GM19099 (cell line): ENCODE results near the gene IER2.
A peak's percentile ranks its signal among the peaks of the same experiment; 100 is the strongest.

ENCODE experiments used
- POLR2A ChIP-seq: IDR thresholded peaks from 3 replicates; pipeline ENCODE4 v1.6.1; 2011; ENCODE audit warnings: low read depth; ENCODE audit not compliant: insufficient read length; ENCODE audit errors: extremely low read depth

The IER2 gene

DNA sequence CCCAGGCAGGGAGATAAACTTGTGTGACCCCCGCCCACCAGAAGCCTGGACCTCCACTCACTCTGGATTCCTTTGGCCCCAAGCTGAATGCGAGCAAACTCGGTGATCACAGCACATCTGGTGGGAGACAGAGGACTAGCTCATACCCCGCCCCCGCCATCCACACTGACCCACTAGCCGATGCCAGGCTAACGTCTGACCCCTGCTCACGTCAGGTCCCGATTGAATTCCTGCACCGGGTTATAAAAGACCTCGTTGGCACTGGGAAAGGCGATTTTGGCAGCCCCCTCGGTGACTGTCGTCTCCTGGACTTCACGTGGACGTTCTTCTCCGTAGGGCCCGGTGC, 34.3 kb upstream of the IER2 start:
- TF ChIP-seq POLR2A: no peak

DNA sequence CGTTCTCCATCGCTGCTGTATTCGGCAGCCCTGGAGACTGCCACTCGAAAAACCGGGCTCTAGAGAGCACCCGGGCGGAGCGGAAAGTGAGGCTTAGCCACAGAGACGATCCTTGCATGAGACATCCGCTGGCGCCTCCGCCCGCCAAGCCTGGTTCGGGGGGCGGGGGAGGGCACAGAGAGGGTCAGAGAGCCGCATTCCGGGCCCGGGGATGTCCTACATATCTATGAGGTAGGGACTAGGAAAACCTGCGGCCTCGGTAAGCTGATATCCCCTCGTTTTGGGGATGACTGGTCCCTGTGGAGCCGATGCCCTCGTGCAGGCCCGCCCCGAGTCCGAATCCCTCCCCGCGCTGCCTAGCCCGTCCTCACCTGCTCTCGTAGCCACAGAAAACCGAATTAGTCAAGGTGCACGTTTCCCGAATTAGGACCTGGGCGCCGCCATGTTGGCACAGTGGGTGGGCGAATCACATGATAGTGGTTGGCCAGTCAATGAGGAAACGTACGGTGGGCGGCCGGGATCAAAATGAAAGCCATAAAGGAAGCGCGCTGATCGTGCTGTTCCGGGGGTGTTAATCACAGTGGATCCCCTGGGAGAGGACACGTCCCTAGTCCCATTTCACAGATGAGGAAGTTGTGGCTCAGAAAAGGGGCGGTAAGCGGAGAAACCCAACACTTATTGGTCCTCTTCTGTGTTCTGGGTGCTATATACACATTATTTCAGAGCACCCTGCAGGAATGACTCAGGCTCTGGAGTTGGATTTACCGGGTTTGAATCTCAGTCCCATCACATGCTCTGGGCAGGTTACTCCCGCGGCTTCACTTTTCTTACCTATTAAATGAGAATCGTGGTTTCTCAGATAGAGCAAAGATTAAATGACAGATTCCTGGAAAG, 33.7 kb upstream of the IER2 start, which contains the start of gene TRMT1:
Gene TRMT1, minus strand, starts transcription at position 459 of the 894 bp plus-strand sequence. Its CDS starts 341 bp downstream, at position 118.
- TF ChIP-seq POLR2A: peak; percentile 29

- TF ChIP-seq POLR2A: no peak
Measured at GRCh38 chr19:13117176-13117771, 32.9 kb upstream of the IER2 start.

DNA sequence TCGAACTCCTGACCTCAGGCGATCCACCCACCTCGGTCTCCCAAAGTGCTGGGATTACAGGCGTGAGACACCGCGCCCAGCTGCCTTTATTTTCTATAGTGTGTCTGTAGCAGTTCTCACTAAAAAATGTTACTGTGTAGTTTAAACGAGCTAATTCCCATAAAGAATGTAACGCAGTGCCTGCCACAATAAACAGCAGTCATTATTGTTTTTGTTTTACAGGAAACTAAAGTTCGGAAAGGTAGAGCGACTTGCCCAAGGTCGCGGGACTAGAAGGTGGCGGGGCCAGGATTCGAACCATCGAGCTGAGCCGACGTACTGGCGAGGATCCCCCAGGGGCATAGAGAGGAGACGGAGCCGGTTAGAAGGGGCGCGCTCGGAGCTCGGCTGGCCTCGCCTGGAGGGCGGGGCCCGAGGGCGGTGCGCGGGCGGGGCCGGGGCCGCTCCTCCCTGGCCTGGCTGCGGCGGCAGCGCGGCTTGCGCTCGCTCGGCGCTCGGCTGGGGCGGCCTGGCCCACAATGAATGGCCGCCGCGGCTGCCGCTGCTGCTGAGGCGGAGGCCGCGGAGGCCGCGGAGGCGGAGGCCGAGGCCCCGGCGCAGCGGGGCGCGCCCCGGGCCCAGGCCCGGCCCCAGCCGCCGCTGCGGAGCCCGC, 32.3 kb upstream of the IER2 start, which contains the start of gene NACC1:
Gene NACC1, plus strand, starts transcription at position 493 of the 652 bp plus-strand sequence. CDS start 16,944 bp downstream, outside the sequence.
- peak; percentile 64 for TF ChIP-seq POLR2A

- no peak for TF ChIP-seq POLR2A
Measured at GRCh38 chr19:13118424-13119193, 31.6 kb upstream of the IER2 start.

GRCh38 chr19:13119627-13120026, 30.6 kb upstream of the IER2 start:
- no peak for TF ChIP-seq POLR2A

GRCh38 chr19:13120031-13120430, 30.2 kb upstream of the IER2 start:
- no peak for TF ChIP-seq POLR2A

DNA sequence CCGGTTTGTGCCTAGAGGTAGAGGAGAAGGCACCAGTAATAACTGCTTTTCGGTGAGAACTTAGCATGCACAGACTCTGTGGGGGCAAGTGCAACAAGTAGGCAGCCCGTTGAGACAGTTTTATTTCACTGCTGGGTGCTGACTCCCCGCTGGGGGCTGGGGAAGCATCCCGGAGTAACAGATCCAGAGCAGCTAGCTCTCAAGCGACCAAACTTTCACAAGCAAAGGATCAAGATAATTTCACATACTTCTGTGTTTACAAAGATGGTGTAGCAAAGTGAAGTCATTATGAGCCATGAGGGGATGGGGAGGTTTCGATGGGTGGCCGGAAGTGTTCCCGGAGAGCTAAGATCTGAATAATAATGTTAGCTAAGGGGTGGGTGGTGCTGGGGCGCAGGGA, 29.4 kb upstream of the IER2 start:
- TF ChIP-seq POLR2A: no peak

DNA sequence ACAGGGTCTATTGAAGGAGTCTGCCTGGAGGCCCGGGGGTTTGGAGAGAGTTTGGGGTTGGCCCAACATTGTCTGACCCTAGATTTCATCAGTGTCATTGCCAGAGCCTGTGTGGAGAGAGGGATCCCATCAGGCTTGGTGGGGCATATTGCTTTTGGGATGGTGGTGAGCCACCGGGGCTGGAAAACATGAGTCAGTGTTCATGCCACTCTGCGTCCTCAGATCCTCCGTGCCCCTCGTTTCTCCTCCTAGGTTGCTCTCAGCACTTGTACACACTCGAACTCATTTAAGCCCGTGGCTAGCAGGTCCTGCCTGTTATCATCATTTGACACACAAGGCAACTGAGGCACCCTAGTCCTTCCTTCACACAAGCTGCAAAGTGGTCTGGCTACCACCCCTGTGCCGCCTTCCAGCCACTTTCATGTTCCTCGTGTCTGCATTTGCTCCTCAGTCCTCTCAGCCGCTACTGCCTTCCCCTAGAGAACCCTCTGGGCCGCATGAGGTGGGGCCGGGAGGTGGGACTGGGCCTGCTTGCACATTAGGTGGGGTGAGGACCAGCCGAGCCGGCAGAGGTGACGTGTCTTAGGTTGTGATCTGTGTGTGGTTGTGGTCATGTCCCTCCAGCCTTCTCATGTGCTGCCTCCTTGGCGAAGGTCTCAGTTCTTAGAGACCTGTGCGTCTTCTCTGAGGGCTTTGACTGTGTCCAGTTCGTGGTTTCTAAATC, 28.5 kb upstream of the IER2 start:
- no peak for TF ChIP-seq POLR2A

- TF ChIP-seq POLR2A: no peak
Measured at GRCh38 chr19:13122275-13122878, 27.8 kb upstream of the IER2 start.

DNA sequence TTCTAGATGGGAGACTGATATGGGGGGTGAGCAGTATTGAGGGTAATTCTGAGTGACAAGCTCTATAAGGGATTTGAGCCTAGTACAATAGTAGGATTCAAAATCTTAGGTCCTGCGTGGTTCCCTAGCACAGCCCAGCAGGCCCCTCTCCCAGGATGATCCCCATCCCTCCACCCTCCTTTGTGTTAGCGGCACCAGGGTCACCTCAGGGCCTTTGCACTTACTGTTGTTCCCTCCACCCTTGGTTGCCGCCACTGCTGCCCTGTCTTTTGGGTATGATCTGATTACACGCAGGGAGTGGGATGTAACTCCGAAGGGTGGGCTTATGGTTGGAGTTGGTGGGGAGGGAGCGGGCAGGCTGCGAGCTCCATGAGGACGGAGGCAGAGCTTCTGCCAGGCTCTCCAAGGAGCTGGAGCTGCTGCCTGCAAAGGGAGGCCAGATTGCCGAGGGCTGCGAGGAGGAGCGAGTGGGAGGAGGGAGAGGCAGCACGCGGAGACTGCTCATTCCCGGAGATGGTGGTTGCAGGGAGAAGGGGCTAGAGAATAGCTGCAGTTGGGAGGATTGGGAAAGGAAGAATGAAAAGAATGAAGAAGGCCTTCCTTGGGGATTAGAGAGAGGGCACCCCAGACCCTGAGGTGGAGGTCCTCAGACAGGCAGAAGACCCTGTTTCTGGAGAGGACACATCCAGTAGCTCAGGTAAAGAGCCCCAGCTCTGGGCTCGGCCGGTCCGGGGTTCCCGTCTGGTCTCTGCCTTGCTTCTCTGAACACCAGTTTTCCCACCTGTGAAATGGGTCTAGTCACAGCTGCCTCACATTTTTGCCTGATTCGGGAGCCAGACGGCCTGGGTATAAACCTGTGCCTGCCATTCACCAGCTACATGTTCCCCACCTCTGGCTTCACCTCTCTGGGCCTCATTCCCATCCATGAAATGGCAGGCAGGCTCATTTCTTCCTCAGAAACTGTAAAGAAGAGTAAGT, 26.9 kb upstream of the IER2 start:
- TF ChIP-seq POLR2A: no peak

DNA sequence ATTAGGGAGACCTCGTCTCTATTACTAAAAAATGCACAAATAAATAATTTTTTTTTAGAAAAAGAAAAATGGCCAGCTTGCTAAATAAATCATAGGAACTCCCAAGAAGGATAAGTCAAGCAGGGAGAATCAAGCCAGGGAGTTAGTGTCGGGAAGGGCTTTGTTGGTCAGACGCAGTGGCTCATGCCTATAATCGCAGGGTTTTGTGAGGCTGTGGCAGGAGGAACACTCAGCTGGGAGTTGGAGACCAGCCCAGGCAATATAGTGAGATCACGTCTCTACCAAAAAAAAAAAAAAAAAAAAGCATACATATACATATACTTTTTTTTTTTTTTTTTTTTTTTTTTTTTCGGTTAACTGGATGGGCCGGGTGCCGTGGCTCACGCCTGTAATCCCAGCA, 23.2 kb upstream of the IER2 start:
- no peak for TF ChIP-seq POLR2A
